ENCODE data around the gene KDM8. TPM values are rescaled to one million over a fixed set of nuclear protein-coding genes. Genes with fewer than 3 reads are reported as not detected.
A peak's percentile ranks its signal among the peaks of the same experiment; 100 is the strongest.

KDM8 gene
- total RNA-seq, 4 donors from 2014 or later: 1.9 to 12.0 (median 4.0) TPM

- ATAC-seq: no peak
- TF ChIP-seq POLR2AphosphoS5 (IDR thresholded peaks at IDR 0.05): no peak
- no peak for TF ChIP-seq CTCF (IDR thresholded peaks at IDR 0.05)
- no peak for TF ChIP-seq POLR2A (IDR thresholded peaks at IDR 0.05)
- TF ChIP-seq EP300 (IDR thresholded peaks at IDR 0.05): no peak
- no peak overlapping the region for H3K4me3 ChIP-seq
- 59 to 85% methylated on average over 6 to 7 of the region's 8 CpGs for WGBS, 2 donors (ENCODE audit: low coverage in 1 of 2)
- H3K9me3 ChIP-seq: no peaks in the 10 kb centered on the region
- peaks cover 0 to 28% of the 10 kb centered on the region in 2 donors for H3K36me3 ChIP-seq
- H3K27ac ChIP-seq: peak overlapping the region in 3 of 4 donors; percentile 64 to 74 (median 70)
- peaks cover 0 to 74% (median 29%) of the 10 kb centered on the region in 3 donors for H3K4me1 ChIP-seq
- H3K27me3 ChIP-seq: no peaks in the 10 kb centered on the region
Measured at GRCh38 chr16:27236635-27237218, 33.4 kb downstream of the KDM8 start.

GRCh38 chr16:27237219-27238015, 34.1 kb downstream of the KDM8 start:
- Histone ChIP-seq H3K4me1 (peaks cover 0 to 81% (median 29%) of the 10 kb centered on the region in 3 donors), H3K36me3 (peaks cover 0 to 21% of the 10 kb centered on the region in 2 donors), H3K4me3 (no peak overlapping the region), H3K9me3 (no peaks in the 10 kb centered on the region), H3K27ac (peak overlapping the region in 3 of 4 donors; percentile 64 to 74 (median 70)), H3K27me3 (no peaks in the 10 kb centered on the region)
- no peak for TF ChIP-seq POLR2A (IDR thresholded peaks at IDR 0.05)
- no peak for TF ChIP-seq POLR2AphosphoS5 (IDR thresholded peaks at IDR 0.05)
- TF ChIP-seq CTCF (IDR thresholded peaks at IDR 0.05): no peak
- TF ChIP-seq EP300 (IDR thresholded peaks at IDR 0.05): no peak
- ATAC-seq: no peak
- WGBS, 2 donors (ENCODE audit: low coverage in 1 of 2): 68 to 71% methylated on average over 7 to 11 of the region's 22 CpGs

GRCh38 chr16:27238016-27238587, 34.8 kb downstream of the KDM8 start:
- 55 to 81% methylated on average over 10 to 12 of the region's 16 CpGs for WGBS, 2 donors (ENCODE audit: low coverage in 1 of 2)
- peak overlapping the region in 3 of 4 donors; percentile 64 to 74 (median 70) for H3K27ac ChIP-seq
- no peaks in the 10 kb centered on the region for H3K27me3 ChIP-seq
- H3K4me1 ChIP-seq: peaks cover 0 to 87% (median 29%) of the 10 kb centered on the region in 3 donors
- TF ChIP-seq POLR2A (IDR thresholded peaks at IDR 0.05) (no peak), CTCF (IDR thresholded peaks at IDR 0.05) (no peak), POLR2AphosphoS5 (IDR thresholded peaks at IDR 0.05) (no peak), EP300 (IDR thresholded peaks at IDR 0.05) (no peak)
- no peaks in the 10 kb centered on the region for H3K9me3 ChIP-seq
- H3K36me3 ChIP-seq: peaks cover 0 to 14% of the 10 kb centered on the region in 2 donors
- ATAC-seq: no peak
- H3K4me3 ChIP-seq: no peak overlapping the region

GRCh38 chr16:27238591-27238990, 35.3 kb downstream of the KDM8 start:
- Histone ChIP-seq H3K9me3 (no peaks in the 10 kb centered on the region), H3K27ac (peak overlapping the region in 2 of 4 donors; percentile 70 to 74), H3K27me3 (no peaks in the 10 kb centered on the region), H3K4me3 (no peak overlapping the region), H3K36me3 (peaks cover 0 to 9% of the 10 kb centered on the region in 2 donors), H3K4me1 (peaks cover 0 to 92% (median 33%) of the 10 kb centered on the region in 3 donors)
- WGBS, 2 donors (ENCODE audit: low coverage in 1 of 2): 100% methylated on average over 1 to 2 of the region's 2 CpGs
- ATAC-seq: no peak
- TF ChIP-seq CTCF (IDR thresholded peaks at IDR 0.05) (no peak), POLR2A (IDR thresholded peaks at IDR 0.05) (no peak), EP300 (IDR thresholded peaks at IDR 0.05) (no peak), POLR2AphosphoS5 (IDR thresholded peaks at IDR 0.05) (no peak)

All from gastroesophageal sphincter (tissue), 4 donors.